Cardiac muscle cell (in vitro differentiated cells and primary cell): ENCODE results near the gene LYZ. TPM values are rescaled to one million over a fixed set of nuclear protein-coding genes. Genes with fewer than 3 reads are reported as not detected.
A peak's percentile ranks its signal among the peaks of the same experiment; 100 is the strongest.

Experiments
- DNase-seq, 2 donors: peaks; one replicate each; pipeline versions ENCODE4 v3.0.0 to v3.0.0-alpha.2; 2010 to 2017; ENCODE audit warnings: low read depth in 1 of 2, low spot score in 1 of 2
- H3K27ac ChIP-seq: fragments of 200-600 bp; sonication (generic); 2 replicates; pipeline ENCODE4 v1.5.1; 2016
- H3K27me3 ChIP-seq: fragments of 200-600 bp; sonication (generic); 2 replicates; pipeline ENCODE4 v1.6.0; 2016; ENCODE audit warnings: control low read depth
- H3K36me3 ChIP-seq: fragments of 200-600 bp; sonication (generic); 2 replicates; pipeline ENCODE4 v1.5.1; 2016; ENCODE audit warnings: control low read depth
- H3K4me1 ChIP-seq: fragments of 200-600 bp; sonication (generic); 2 replicates; pipeline ENCODE4 v1.8.1; 2017; ENCODE audit warnings: low read depth, mild to moderate bottlenecking, mixed run types
- H3K4me3 ChIP-seq: fragments of 200-600 bp; sonication (generic); 2 replicates; pipeline ENCODE4 v1.5.1; 2016; ENCODE audit warnings: mild to moderate bottlenecking
- H3K9me3 ChIP-seq: fragments of 200-600 bp; sonication (generic); 2 replicates; pipeline ENCODE4 v1.5.1; 2017; ENCODE audit warnings: low read depth, mild to moderate bottlenecking, control low read depth
- CTCF ChIP-seq: IDR thresholded peaks from 2 replicates; pipeline ENCODE4 v1.5.1; 2012; ENCODE audit warnings: low read depth, mild to moderate bottlenecking, low read length
- polyA plus RNA-seq: library from polyadenylated mRNA; unstranded; fragments of >200 nt; fragmentation: Nextera tagmentation; extraction: Ambion mirVana; gene quantifications from 2 replicates; pipeline ENCODE4 v1.2.1, GENCODE V29; 2016
- total RNA-seq: library from RNA; depleted of rRNA; stranded (reverse); fragments of >200 nt; gene quantifications from 2 replicates; pipeline ENCODE4 v1.2.3, GENCODE V29; 2016

LYZ gene
- total and polyA plus RNA-seq, 2 experiments from 2014 or later, result 0.35 to 0.69 TPM

- no peak for TF ChIP-seq CTCF
- Histone ChIP-seq H3K9me3 (no peaks in the 10 kb centered on the region), H3K4me3 (no peak overlapping the region), H3K4me1 (no peaks in the 10 kb centered on the region), H3K27me3 (no peaks in the 10 kb centered on the region), H3K27ac (no peak overlapping the region), H3K36me3 (peaks cover 36% of the 10 kb centered on the region)
- no peak for DNase-seq
Observed at GRCh38 chr12:69368171-69368570, 20.0 kb downstream of the LYZ start.

GRCh38 chr12:69383074-69383473 lies 34.9 kb downstream of the LYZ start:
- no peak for TF ChIP-seq CTCF
- H3K36me3 ChIP-seq, result peaks cover 5% of the 10 kb centered on the region
- no peak for DNase-seq

GRCh38 chr12:69385038-69385437 lies 36.9 kb downstream of the LYZ start:
- no peak for DNase-seq
- Histone ChIP-seq H3K27ac (no peak overlapping the region), H3K9me3 (no peaks in the 10 kb centered on the region), H3K4me1 (peaks cover 4% of the 10 kb centered on the region), H3K4me3 (no peak overlapping the region), H3K27me3 (no peaks in the 10 kb centered on the region), H3K36me3 (no peaks in the 10 kb centered on the region)
- TF ChIP-seq CTCF, result no peak

More at GRCh38 chr12:69383074-69383473, 34.9 kb downstream of the LYZ start:
- Histone ChIP-seq H3K27me3 (no peaks in the 10 kb centered on the region), H3K4me3 (no peak overlapping the region), H3K27ac (no peak overlapping the region), H3K9me3 (no peaks in the 10 kb centered on the region), H3K4me1 (peaks cover 4% of the 10 kb centered on the region)

- Histone ChIP-seq H3K36me3 (no peaks in the 10 kb centered on the region), H3K27me3 (no peaks in the 10 kb centered on the region), H3K9me3 (no peaks in the 10 kb centered on the region), H3K4me3 (no peak overlapping the region), H3K4me1 (peaks cover 4% of the 10 kb centered on the region), H3K27ac (no peak overlapping the region)
- no peak for DNase-seq
- TF ChIP-seq CTCF, result no peak
Observed at GRCh38 chr12:69386921-69387320, 38.7 kb downstream of the LYZ start.

GRCh38 chr12:69388371-69388770 lies 40.2 kb downstream of the LYZ start:
- Histone ChIP-seq H3K36me3 (no peaks in the 10 kb centered on the region), H3K27me3 (no peaks in the 10 kb centered on the region), H3K4me3 (no peak overlapping the region), H3K9me3 (no peaks in the 10 kb centered on the region), H3K27ac (no peak overlapping the region), H3K4me1 (peaks cover 3% of the 10 kb centered on the region)
- TF ChIP-seq CTCF, result peak; percentile 67
- DNase-seq, result peak; percentile 36 to 81

- H3K27ac ChIP-seq, result no peak overlapping the region
- no peaks in the 10 kb centered on the region for H3K36me3 ChIP-seq
- no peaks in the 10 kb centered on the region for H3K27me3 ChIP-seq
- TF ChIP-seq CTCF, result no peak
- DNase-seq, result peak in 1 of 2 donors; percentile 78
- H3K4me3 ChIP-seq, result no peak overlapping the region
- H3K4me1 ChIP-seq, result no peaks in the 10 kb centered on the region
- H3K9me3 ChIP-seq, result no peaks in the 10 kb centered on the region
Observed at GRCh38 chr12:69389831-69390230, 41.6 kb downstream of the LYZ start.
